ENCODE data around the gene CCNYL1. TPM values are rescaled to one million over a fixed set of nuclear protein-coding genes. Genes with fewer than 3 reads are reported as not detected.

Gene CCNYL1
- total RNA-seq, 1 donor from 2014 or later: 18.0 TPM

- no peaks in the 10 kb centered on the region for H3K36me3 Mint-ChIP-seq (ENCODE audit: unreplicated experiment)
- peaks cover 6% of the 10 kb centered on the region for H3K9me3 Mint-ChIP-seq (ENCODE audit: unreplicated experiment)
- no peak overlapping the region for H3K4me3 Mint-ChIP-seq (ENCODE audit: unreplicated experiment)
- H3K4me1 Mint-ChIP-seq (ENCODE audit: low read depth, unreplicated experiment): peaks cover under 1% of the 10 kb centered on the region
- no peak for TF ChIP-seq CTCF (IDR thresholded peaks at IDR 0.05; ENCODE audit: partially characterized antibody, unreplicated experiment)
- no peak for DNase-seq
- no peak overlapping the region for H3K27ac Mint-ChIP-seq (ENCODE audit: unreplicated experiment)
- H3K27me3 Mint-ChIP-seq (ENCODE audit: unreplicated experiment): peaks cover 22% of the 10 kb centered on the region
These were observed 60.0 kb downstream of the CCNYL1 start for GRCh38 chr2:207771421-207771820.

- TF ChIP-seq CTCF (IDR thresholded peaks at IDR 0.05; ENCODE audit: partially characterized antibody, unreplicated experiment): no peak
- Mint-ChIP-seq H3K4me3 (ENCODE audit: unreplicated experiment) (no peak overlapping the region), H3K27ac (ENCODE audit: unreplicated experiment) (no peak overlapping the region), H3K36me3 (ENCODE audit: unreplicated experiment) (no peaks in the 10 kb centered on the region), H3K4me1 (ENCODE audit: low read depth, unreplicated experiment) (no peaks in the 10 kb centered on the region), H3K27me3 (ENCODE audit: unreplicated experiment) (peaks cover 21% of the 10 kb centered on the region), H3K9me3 (ENCODE audit: unreplicated experiment) (peaks cover 5% of the 10 kb centered on the region)
- no peak for DNase-seq
These were observed 60.8 kb downstream of the CCNYL1 start for GRCh38 chr2:207772081-207772843.

GRCh38 chr2:207772844-207773205 lies 61.4 kb downstream of the CCNYL1 start:
- no peak overlapping the region for H3K4me3 Mint-ChIP-seq (ENCODE audit: unreplicated experiment)
- peaks cover 16% of the 10 kb centered on the region for H3K27me3 Mint-ChIP-seq (ENCODE audit: unreplicated experiment)
- no peaks in the 10 kb centered on the region for H3K4me1 Mint-ChIP-seq (ENCODE audit: low read depth, unreplicated experiment)

GRCh38 chr2:207775473-207775872 lies 64.0 kb downstream of the CCNYL1 start:
- H3K4me3 Mint-ChIP-seq (ENCODE audit: unreplicated experiment): no peak overlapping the region
- H3K27ac Mint-ChIP-seq (ENCODE audit: unreplicated experiment): no peak overlapping the region
- peaks cover 4% of the 10 kb centered on the region for H3K9me3 Mint-ChIP-seq (ENCODE audit: unreplicated experiment)
- no peaks in the 10 kb centered on the region for H3K4me1 Mint-ChIP-seq (ENCODE audit: low read depth, unreplicated experiment)
- no peak for DNase-seq
- H3K27me3 Mint-ChIP-seq (ENCODE audit: unreplicated experiment): peaks cover 6% of the 10 kb centered on the region
- peaks cover 6% of the 10 kb centered on the region for H3K36me3 Mint-ChIP-seq (ENCODE audit: unreplicated experiment)
- TF ChIP-seq CTCF (IDR thresholded peaks at IDR 0.05; ENCODE audit: partially characterized antibody, unreplicated experiment): no peak

More at GRCh38 chr2:207772844-207773205, 61.4 kb downstream of the CCNYL1 start:
- TF ChIP-seq CTCF (IDR thresholded peaks at IDR 0.05; ENCODE audit: partially characterized antibody, unreplicated experiment): no peak
- Mint-ChIP-seq H3K36me3 (ENCODE audit: unreplicated experiment) (no peaks in the 10 kb centered on the region), H3K9me3 (ENCODE audit: unreplicated experiment) (peaks cover 3% of the 10 kb centered on the region), H3K27ac (ENCODE audit: unreplicated experiment) (no peak overlapping the region)
- no peak for DNase-seq

GRCh38 chr2:207777124-207777523 lies 65.7 kb downstream of the CCNYL1 start:
- Mint-ChIP-seq H3K27me3 (ENCODE audit: unreplicated experiment) (peaks cover 2% of the 10 kb centered on the region), H3K27ac (ENCODE audit: unreplicated experiment) (no peak overlapping the region), H3K9me3 (ENCODE audit: unreplicated experiment) (peaks cover 1% of the 10 kb centered on the region), H3K36me3 (ENCODE audit: unreplicated experiment) (peaks cover 6% of the 10 kb centered on the region), H3K4me3 (ENCODE audit: unreplicated experiment) (no peak overlapping the region), H3K4me1 (ENCODE audit: low read depth, unreplicated experiment) (no peaks in the 10 kb centered on the region)
- TF ChIP-seq CTCF (IDR thresholded peaks at IDR 0.05; ENCODE audit: partially characterized antibody, unreplicated experiment): no peak
- DNase-seq: no peak
